ENCODE results near the gene TRIM17.

- TF ChIP-seq, protein P1, sequence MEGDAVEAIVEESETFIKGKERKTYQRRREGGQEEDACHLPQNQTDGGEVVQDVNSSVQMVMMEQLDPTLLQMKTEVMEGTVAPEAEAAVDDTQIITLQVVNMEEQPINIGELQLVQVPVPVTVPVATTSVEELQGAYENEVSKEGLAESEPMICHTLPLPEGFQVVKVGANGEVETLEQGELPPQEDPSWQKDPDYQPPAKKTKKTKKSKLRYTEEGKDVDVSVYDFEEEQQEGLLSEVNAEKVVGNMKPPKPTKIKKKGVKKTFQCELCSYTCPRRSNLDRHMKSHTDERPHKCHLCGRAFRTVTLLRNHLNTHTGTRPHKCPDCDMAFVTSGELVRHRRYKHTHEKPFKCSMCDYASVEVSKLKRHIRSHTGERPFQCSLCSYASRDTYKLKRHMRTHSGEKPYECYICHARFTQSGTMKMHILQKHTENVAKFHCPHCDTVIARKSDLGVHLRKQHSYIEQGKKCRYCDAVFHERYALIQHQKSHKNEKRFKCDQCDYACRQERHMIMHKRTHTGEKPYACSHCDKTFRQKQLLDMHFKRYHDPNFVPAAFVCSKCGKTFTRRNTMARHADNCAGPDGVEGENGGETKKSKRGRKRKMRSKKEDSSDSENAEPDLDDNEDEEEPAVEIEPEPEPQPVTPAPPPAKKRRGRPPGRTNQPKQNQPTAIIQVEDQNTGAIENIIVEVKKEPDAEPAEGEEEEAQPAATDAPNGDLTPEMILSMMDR (conservative IDR thresholded peaks at IDR 0.05; ENCODE audit: low read depth, low read length) = no peak
- no peak for TF ChIP-seq EZH2 (IDR thresholded peaks at IDR 0.05; ENCODE audit: low read length, unreplicated experiment)
- TF ChIP-seq EZH2phosphoT487 (IDR thresholded peaks at IDR 0.05; ENCODE audit: borderline replicate concordance, low read length) = no peak
Measured at GRCh38 chr1:228410015-228410414, 6.6 kb downstream of the TRIM17 start.

Data from PC-3 (cell line).